HG02870 (cell line): Measurements from ENCODE around the gene MMP27.
"Not testable (repeated sequence)": the region's sequence is repeated elsewhere in the genome, so short reads cannot be mapped to it uniquely, and the experiment has no call there.

Source experiments
- ATAC-seq: cut with Tn5 transposase; IDR thresholded peaks from one replicate; pipeline ENCODE4 v1.9.1; 2021; ENCODE audit warnings: mild to moderate bottlenecking, moderate library complexity; ENCODE audit not compliant: unreplicated experiment

The MMP27 gene, protein sequence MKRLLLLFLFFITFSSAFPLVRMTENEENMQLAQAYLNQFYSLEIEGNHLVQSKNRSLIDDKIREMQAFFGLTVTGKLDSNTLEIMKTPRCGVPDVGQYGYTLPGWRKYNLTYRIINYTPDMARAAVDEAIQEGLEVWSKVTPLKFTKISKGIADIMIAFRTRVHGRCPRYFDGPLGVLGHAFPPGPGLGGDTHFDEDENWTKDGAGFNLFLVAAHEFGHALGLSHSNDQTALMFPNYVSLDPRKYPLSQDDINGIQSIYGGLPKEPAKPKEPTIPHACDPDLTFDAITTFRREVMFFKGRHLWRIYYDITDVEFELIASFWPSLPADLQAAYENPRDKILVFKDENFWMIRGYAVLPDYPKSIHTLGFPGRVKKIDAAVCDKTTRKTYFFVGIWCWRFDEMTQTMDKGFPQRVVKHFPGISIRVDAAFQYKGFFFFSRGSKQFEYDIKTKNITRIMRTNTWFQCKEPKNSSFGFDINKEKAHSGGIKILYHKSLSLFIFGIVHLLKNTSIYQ

DNA sequence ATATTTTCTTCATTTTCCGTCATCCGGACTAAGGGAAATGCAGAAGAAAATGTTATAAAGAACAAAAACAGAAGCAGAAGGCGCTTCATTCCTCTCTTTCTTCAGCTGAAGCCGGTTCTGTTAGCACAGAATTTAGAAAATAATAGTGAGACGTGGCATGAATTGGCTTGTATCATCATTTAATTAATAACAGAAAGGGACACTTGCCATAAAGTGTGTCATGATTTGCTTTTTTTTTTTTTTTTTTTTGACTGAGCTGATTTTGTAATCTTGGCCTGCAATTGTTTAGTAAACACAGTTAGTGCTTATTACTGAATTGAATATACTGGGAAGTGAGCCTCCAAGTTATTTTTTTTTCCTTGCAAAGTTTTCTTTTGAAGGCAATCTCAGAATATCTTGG, at the start of gene MMP27:
Gene MMP27 (minus strand): TSS at position 144 of the 400 bp plus-strand sequence. CDS start 55 bp downstream, at position 89.
- no peak for ATAC-seq

DNA sequence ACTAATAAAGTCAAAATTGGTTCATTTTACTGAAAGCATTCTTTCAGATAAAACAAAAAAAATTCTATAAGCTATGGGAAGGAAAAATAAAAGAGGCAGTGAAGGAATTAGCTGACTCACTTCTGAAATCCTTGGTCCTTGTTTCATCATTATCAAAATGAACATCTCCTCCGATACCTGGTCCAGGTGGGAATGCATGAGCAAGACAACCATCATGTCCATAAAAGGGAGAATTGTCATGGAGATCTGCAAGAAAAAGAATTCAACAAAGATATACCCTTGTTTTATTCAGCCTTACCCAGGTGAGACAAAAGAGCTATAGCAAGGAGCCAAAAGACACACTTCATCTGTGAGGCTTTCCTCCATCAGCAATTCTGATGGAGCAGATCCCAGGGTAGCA, 47.7 kb upstream of the MMP27 start:
- ATAC-seq = no peak

DNA sequence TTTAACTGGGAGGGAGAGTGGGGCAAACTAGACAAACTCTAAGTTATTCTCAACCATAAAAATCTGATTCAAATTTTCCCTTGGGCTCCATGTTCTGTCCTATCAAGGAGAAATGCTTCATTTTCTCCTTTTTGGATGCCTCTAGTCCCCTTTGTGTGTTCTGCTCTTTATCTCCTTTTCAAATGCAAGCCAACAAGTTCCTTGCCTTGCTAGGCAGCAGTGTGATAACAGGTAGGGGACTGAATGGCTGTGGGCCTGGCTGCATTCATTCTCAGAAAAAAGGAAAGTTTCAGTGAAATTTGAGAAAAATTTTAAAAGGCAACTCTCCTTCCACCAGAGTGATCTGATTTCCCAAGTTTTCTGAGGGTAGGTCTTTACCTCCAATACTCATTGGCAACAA, 46.1 kb upstream of the MMP27 start:
- ATAC-seq = no peak

DNA sequence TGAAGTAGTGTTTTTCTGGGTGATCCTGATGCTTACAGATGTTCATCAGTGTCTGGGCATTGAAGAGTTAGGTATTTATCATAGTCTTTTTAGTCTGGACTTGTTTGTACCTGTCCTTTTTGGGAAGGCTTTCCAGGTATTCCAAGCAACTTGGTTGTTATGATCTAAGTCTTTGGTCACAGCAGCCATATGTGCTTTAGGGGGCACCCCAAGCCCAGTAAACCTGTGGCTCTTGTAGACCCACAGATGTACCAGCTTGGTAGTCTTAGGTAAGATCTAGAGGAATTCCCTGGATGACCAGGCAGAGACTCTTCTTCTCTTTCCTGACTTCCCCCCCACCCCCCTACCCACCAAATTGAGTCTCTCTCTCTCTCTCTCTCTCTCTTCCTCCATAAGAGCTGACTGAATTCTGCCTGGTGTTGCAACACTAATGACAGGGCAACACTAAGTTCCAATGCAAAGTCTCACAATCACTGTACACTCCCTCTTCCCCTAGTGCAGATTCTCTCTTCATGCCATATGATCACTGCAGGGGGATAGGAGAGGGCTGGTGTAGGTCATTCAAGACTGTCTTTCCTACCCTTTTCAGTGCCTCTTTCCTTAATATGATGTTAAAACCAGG, 43.6 kb upstream of the MMP27 start:
- ATAC-seq = no peak

DNA sequence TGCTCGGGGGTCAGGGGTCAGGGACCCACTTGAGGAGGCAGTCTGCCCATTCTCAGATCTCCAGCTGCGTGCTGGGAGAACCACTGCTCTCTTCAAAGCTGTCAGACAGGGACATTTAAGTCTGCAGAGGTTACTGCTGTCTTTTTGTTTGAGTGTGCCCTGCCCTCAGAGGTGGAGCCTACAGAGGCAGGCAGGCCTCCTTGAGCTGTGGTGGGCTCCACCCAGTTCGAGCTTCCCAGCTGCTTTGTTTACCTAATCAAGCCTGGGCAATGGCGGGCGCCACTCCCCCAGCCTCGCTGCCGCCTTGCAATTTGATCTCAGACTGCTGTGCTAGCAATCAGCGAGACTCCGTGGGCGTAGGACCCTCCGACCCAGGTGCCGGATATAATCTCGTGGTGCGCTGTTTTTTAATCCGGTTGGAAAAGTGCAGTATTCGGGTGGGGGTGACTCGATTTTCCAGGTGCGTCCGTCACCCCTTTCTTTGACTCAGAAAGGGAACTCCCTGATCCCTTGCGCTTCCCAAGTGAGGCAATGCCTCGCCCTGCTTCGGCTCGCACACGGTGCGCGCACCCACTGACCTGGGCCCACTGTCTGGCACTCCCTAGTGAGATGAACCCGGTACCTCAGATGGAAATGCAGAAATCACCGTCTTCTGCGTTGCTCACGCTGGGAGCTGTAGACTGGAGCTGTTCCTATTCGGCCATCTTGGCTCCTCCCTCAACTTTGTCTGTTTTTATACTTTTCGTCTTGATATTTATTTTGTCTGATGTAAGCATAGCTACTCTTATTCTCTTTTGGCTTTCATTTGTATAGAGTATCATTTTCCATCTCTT, 41.4 kb upstream of the MMP27 start:
- ATAC-seq = not testable (repeated sequence)

DNA sequence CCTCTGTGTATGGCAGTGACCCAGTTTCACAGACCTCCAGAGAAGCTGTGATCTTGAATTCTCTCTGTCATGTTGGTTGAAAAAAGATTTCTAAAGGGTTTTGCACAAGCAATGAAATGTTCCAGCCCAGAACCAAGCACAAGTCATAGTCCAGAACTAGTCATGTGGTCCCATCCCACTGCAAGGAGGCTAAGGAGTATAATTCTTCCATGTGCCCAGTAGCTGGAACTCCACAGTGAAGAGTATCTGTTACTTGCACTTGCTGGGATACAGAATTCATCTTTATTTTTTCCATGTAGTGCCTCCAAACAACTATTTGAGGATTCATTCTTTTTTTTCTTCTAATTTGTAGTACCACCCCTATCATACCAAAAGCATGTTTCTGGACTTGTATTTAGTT, 29.1 kb upstream of the MMP27 start:
- ATAC-seq = no peak

DNA sequence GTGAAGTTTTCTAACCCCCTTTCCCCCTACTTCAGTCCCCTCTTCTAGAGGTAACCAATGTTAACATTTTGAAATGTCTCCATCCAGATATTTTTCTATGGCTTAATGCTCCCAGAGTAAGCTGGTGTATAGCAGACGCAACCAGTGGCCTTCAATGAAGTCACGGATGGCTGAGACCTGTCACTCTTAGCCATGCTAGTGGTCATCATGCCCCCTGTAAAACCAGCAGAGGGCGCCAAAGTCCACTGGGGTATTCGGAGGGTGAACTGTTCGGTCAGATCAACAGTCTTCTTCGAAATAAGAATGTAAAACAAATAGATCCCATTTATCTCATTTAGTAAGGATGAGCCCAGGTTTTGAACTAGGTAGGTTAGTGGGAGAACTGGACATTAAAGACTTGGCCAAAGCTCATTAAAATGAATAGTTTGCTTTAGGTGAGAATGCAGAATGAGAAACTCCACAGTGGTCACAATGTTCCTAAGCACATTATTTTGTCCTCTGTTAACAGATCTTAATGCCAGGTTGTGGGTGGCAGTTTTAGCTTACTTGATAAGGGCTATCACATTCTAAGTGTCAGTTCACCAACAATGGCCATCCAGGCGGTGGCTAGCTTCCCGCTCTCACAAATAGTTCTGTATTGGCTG, 27.8 kb upstream of the MMP27 start:
- peak; percentile 95 for ATAC-seq

DNA sequence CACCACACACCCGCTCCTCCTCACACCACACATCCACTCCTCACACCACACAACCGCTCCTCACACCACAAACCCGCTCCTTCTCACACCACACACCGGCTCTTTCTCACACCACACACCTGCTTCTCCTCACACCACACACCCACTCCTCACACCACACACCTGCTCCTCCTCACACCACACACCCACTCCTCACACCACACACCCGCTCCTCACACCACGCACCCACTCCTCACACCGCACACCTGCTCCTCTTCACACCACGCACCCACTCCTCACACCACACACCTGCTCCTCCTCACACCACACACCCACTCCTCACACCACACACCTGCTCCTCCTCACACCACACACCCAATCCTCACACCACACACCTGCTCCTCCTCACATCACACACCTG, 25.4 kb upstream of the MMP27 start:
- not testable (repeated sequence) for ATAC-seq

DNA sequence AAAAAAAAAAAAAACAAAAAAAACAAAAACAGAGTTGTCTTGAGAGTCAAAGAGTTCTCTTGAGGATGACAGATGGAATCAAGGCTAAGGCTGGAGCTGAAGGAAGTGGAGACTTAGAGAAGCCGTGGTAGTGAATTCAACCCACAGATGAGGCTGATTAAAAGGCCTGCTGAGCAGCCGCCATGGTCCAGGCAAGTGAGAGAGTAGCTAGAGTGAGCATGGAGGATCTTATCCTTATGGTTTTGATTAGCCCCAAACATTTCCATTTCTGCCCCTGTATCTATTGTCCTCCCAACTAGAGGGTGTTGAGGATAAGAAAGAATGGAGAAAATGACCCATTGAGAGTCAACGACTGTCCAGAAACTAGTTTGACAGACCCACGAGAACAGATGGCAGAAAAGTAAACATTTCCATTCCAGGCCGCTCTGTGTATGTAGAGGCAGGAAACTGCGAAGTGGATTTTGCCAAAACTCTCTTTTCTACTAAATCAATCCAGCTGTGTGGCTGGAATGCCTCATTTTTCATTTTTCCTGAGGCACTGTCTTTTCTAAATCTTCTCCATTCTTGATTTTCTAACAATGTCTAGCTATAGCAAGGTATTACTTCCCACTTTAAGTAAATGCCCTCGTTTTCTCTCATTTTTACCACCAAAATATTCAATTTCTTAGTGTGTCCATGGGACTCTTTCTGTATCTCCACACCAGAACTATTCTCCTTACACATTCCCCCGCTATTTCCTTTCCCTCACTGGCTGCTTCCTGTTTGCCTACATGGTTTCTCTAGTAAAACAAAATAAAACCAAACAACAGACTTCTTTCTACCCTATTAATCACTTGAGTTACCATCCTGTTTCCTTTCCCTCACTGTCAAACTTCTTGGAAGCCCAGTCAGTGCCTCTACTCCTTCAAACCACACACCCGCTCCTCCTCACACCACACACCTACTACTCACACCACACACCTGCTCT, 24.6 kb upstream of the MMP27 start:
- no peak for ATAC-seq

DNA sequence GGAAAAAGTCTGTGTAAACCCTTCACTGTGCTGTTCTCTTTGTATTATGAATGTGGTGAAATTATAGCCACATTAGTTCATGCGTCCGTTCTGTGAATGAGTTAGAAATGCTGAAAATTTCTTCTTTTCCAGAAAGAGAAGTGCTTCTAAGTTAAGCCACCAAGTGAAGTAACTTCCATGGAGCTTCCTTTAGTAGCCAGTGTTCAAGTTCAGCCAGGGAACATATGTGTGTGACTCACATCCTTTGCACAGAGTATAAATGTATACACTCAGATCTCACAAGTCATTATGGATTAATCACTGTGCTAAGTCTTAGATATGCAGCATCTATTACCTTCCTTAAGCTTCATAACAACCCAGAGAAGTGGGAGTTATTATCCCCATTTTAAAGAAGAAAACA, 22.3 kb upstream of the MMP27 start:
- ATAC-seq = no peak

DNA sequence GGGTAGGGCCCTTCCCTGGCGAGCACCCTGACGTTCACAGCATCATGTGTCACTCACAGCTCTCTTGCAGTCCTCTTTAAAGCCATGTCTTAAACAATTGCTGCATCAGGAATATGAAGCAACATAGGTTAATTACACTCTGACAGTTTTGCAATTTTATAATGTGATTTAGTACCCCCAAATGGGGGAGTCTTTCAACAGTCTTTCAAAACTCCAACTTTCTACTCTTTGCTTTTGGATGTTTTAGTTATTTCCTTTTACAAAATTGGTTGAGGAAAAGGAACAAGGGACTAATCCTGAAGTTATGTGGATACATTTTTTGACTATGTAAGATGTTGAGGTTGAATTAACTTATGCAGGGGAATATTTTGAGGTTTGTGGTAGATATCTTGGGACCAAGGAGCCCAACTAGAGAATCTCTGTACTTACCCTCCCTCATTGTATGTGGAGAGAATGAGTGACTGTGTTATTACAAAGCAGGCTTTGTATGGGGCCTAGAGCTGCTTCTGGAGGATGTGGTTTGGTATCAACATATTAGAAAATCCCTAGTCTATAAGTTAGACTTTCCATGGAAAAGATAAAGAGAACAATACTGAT, 19.4 kb upstream of the MMP27 start, which contains the start of gene MMP8:
Gene MMP8 (minus strand): TSS at position 51 of the 597 bp plus-strand sequence. CDS start 99 bp downstream, outside the sequence.
- no peak for ATAC-seq

DNA sequence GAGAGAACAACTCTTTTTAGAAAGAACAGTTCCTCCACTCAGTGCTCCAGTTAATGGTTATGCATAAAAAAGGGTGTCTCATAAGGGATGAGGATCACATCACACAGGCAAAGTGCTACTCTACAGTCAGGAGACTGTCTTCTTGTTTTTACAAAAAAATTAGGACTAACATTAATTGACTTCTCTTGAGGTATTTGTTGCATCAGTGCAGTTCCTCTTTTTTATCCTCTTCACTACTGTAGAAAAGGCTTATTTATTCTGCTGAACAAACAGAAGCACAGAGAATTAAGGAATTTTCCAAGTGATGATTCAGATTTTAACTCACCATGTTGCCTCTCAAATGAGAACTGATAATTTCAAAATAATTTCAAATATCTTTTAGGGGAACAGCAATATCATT, 17.3 kb upstream of the MMP27 start:
- no peak for ATAC-seq

DNA sequence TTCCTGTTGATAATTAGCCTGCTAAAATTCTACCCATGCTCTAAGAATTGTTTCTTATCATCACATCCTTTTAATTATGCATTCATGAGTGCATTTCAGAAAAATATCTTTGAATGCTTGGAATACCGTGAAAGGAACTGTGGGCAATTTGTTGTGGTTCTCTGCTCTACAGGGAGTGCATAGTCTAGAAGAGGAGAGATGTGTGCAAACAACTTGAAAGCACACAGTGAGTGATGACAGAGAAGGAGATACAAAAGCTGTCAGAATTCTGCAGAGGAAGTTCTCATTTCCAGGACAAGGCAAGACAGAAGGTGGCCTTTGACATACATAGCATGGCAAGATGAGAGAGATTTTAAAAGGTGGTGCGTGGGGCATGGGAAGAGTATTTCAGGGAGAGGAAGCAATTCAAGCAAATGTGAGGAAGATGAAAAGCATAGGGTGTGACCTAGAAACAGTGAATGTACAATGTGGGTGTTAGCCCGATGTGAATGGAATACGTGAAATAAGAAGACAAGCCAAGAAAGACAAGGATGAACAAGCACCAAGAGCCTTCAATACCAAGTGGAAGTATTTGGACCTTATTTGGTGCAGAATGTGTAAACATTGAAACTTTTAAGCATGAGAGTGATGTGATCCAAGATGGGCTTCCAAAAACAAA, 14.2 kb upstream of the MMP27 start:
- no peak for ATAC-seq

DNA sequence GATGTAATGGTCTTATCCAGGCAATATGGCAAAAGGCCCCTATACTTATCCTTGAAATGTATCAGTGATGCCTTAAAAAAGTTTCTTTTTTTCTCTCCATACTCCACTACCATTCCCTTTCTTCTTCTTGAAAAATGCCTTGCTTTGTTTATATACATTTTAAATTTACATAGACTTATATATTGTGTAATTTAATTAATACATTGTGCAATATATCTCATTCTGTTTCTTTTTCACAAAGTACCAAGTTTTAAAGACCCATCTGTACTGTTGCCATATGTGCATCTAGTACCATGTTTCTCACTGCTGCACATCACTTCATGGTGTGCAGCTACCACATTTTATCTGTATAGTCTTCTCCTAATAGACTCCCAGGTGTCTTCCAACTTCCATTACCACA, 11.7 kb upstream of the MMP27 start:
- ATAC-seq = no peak

DNA sequence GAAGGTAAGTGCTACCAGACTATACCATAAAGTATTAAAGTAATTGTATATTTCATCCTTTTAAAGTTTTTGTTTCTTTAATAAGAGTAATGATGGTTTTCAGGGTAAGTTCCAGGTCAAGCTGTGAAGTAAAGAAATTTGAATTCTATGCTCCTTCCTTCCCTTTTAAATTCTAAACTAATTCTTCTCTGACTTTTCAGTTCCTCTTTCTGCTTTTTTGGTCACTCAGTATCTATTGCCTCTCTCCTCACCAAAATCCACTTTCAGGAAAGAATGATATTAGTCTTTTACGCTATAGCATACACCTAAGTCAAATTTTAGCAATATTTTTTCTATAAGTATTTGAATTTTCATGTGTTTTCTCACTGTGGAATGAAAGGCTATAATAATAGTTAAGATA, 11.0 kb upstream of the MMP27 start:
- ATAC-seq = peak; percentile 91

DNA sequence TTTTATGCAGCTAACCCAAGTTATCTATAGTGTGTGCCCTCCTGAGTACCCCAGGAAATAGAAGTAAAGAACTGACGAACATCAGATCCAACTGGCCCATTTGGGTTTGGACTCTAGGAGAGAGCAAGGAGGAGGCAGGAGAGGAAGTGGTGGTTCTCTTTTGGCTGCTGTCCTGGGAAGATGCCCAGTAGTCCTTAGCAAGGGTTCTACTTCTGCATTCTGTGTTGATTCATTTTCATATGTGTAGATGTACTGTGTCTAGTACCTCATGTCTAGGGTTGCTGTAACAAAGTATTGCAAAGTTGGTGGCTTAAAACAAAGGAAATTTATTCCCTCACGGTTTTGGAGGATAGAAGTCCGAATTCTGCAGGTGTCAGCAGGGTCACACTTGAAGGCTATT, 6.6 kb upstream of the MMP27 start:
- no peak for ATAC-seq

DNA sequence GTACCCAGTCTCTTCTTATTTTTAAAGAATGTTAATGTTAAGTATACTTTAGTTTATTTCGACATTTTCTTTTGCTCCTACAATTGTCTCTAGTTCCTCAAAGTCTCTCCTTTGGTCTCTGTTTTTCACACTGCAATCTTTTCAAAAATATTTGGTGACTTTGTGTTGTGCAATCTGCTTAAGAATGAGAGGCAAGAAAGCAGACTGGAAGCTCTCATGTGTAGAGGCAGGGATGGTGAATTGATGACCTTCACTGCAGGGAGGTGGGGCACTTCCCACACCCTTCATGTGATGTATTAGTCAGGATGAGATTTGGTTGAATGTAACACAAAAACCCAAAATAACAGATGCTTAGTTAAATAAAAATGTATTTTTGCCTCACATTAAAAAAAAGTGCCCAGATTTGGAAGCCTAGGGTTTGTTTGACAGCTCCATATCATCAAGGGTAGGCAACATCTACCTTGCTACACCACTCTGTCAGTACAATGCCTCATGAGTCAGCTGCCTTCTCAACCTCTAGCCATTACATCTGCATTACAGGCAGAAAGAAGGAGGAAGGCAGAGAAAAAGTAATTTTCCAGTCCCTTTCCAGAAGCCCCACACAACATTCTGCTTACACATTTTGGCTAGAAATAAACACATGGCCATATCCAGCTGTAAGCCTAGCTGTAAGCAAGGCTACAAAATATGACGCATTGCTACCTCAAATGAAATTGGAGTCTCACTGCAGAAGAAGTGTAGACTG, 3.8 kb upstream of the MMP27 start:
- ATAC-seq = no peak

DNA sequence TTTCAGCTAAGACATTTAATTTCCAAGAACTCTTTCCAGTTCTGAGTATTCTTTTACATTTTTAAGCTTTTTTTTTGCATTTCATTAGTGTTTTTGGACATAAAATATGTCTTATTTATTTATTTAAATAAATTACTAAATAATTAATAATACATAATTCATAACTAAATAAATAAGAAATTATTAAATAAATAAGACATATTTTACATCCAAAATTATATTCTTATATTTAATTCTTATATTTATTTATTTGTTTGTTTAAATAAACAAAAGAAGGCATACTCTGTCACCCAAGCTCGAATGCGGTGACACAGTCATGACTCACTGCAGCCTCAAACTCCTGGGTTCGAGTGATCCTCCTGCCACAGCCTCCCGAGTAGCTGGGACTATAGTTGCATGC, 3.1 kb upstream of the MMP27 start:
- no peak for ATAC-seq
